Esophagus muscularis mucosa (tissue), 4 donors: ENCODE measurements around the gene HID1. TPM values are rescaled to one million over a fixed set of nuclear protein-coding genes. Genes with fewer than 3 reads are reported as not detected.

ENCODE experiments used
- DNase-seq: peaks from one replicate; pipeline ENCODE4 v3.0.0-alpha.2; 2017; ENCODE audit errors: extremely low spot score
- H3K27ac ChIP-seq, 4 donors: fragments of 200-600 bp; sonication (generic); replicated peaks in 1 of 4; 1 replicate in 3 of 4; 2 replicates in 1 of 4; pipeline ENCODE4 v1.5.1; 2016 to 2019; ENCODE audit warnings: mild to moderate bottlenecking in 1 of 4
- H3K27me3 ChIP-seq, 4 donors: fragments of 200-600 bp; sonication (generic); one replicate each; pipeline versions ENCODE4 v1.5.1 to v1.6.0; 2016 to 2019
- H3K36me3 ChIP-seq, 4 donors: fragments of 200-600 bp; sonication (generic); one replicate each; pipeline ENCODE4 v1.5.1; 2016 to 2019
- H3K4me1 ChIP-seq, 4 donors: fragments of 200-600 bp; sonication (generic); one replicate each; pipeline ENCODE4 v1.5.1; 2016 to 2019
- H3K4me3 ChIP-seq, 4 donors: fragments of 200-600 bp; sonication (generic); 1 replicate in 2 of 4; 2 replicates in 2 of 4; pipeline ENCODE4 v1.5.1; 2016 to 2019; ENCODE audit warnings: mild to moderate bottlenecking in 4 of 4, moderate library complexity in 1 of 4
- H3K9me3 ChIP-seq, 4 donors: fragments of 200-600 bp; sonication (generic); 1 replicate in 3 of 4; 2 replicates in 1 of 4; pipeline ENCODE4 v1.5.1; 2016 to 2019
- EP300 ChIP-seq: sonication (generic); formaldehyde crosslinking; IDR thresholded peaks from one replicate; pipeline ENCODE4 v1.6.1; 2017; ENCODE audit warnings: antibody characterized with exemption
- POLR2A ChIP-seq: fragments of 450-650 bp; IDR thresholded peaks from one replicate; pipeline ENCODE4 v1.6.1; 2017; ENCODE audit warnings: antibody characterized with exemption, moderate library complexity, mild to moderate bottlenecking, low read depth
- POLR2AphosphoS5 ChIP-seq, 2 donors: sonication (generic); formaldehyde crosslinking; IDR thresholded peaks; one replicate each; pipeline ENCODE4 v1.6.1; 2017; ENCODE audit warnings: antibody characterized with exemption in 2 of 2
- WGBS: methylation state at CpG from one replicate; pipeline ENCODE4 v1.1.5; 2018; 5-methylcytosine and 5-hydroxymethylcytosine counted together
- intact Hi-C: fragments of 100-400 bp; cut with DNase I; formaldehyde crosslinking; loops from one replicate; pipeline ENCODE4 v1.15.1; 2023
- total RNA-seq, 4 donors: library from RNA; depleted of rRNA; stranded (reverse); fragments of >200 nt; gene quantifications; one replicate each; pipeline versions ENCODE4 v1.1.0 to v1.2.1, GENCODE V29; 2016
- TF ChIP-seq, protein P1 (sequence below), 3 experiments: fragments of 200-600 bp in 2 of 3; fragments of 450-650 bp in 1 of 3; sonication (generic) in 2 of 3; IDR thresholded peaks; one replicate each; pipeline ENCODE4 v1.5.1; 2017 to 2019; ENCODE audit warnings: antibody characterized with exemption in 3 of 3, mild to moderate bottlenecking in 2 of 3, moderate library complexity in 1 of 3

Gene HID1
- total RNA-seq, 4 donors from 2014 or later, result 4.5 to 17.1 (median 10.9) TPM

DNA sequence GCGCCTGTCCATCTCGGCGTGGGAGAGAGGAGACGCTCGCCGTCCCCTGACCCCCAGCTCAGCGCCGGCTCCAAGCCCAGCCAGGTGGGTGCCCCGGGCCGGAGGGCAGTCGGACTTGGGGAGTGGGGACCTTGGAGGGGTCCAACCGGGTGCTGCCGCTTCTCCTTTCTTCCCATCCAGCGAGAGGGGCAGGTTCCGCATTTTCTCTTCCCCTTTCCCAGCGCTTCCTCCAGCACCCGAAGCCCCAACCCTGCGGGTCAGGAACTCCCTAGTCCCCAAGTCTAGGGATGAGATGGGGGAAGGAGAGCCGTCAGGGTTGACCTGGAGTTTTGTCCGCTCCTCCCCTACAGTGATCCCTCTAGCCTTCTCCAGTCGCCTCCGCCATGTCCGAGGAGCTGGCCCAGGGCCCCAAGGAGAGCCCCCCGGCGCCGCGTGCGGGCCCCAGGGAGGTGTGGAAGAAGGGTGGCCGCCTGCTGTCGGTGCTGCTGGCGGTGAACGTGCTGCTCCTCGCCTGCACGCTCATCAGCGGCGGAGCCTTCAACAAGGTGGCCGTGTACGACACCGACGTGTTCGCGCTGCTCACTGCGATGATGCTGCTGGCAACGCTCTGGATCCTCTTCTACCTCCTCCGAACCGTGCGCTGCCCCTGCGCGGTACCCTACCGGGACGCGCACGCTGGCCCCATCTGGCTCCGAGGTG lies 48.2 kb downstream of the HID1 start, which contains the start of gene OTOP2:
Gene OTOP2 (plus strand): TSS at position 24 of the 699 bp plus-strand sequence. CDS start 360 bp downstream, at position 384.
- Histone ChIP-seq H3K4me3 (peak within 1 kb of the TSS; percentile 38 to 53 (median 42)), H3K9me3 (no peaks in the 10 kb centered on the region), H3K36me3 (no peaks in the 10 kb centered on the region), H3K4me1 (peaks cover 21 to 38% (median 27%) of the 10 kb centered on the region in 4 donors), H3K27me3 (peaks cover 7 to 100% (median 38%) of the 10 kb centered on the region in 4 donors), H3K27ac (no peak within 1 kb of the TSS)
- intact Hi-C loops, result loop anchor here (5.0 kb wide), 1 partner anchor 33 kb away; no protein-coding TSS in a partner anchor
- TF ChIP-seq POLR2AphosphoS5 (IDR thresholded peaks at IDR 0.05) (no peak), EP300 (no peak)
- 3% methylated on average over 7 of the region's 54 CpGs for WGBS
- DNase-seq, result no peak

DNA sequence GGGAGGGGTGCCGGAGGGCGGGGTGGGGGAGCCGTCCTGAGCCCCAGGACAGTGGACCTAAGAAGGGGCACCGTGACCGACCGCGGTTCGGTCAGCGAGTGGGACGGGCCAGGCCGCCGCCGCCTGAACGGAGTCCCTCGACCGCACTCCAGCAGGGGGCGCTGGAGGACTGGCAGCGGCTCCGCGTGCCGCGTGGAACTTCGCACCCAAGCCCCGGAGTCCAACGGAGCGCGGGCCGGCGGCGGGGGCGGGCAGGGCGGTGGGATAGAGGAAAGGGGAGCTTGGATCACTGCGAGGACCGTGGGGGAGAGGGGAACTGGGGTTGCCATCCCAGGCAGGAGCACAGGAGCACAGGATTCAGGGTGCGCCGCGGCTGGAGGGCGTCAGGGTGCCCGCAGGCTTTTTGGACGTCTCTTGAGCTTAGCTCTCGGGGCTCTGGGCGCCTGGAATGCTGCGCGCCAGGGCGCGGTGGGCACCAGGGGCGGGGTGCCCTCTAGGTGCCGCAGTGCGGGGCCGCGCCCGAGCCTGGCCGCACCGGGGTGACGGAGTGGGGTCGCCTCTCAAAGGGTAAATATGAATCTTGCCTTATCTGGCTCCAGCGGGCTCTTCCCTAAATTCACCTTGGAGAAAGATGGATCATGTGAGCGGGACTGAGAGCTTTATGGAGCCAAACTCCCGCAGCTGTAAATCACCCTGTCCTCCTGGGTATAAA lies 48.9 kb downstream of the HID1 start:
- Histone ChIP-seq H3K4me1 (peaks cover 21 to 38% (median 27%) of the 10 kb centered on the region in 4 donors), H3K27me3 (peaks cover 7 to 96% (median 38%) of the 10 kb centered on the region in 4 donors)
- WGBS, result 0% methylated on average over 13 of the region's 59 CpGs

DNA sequence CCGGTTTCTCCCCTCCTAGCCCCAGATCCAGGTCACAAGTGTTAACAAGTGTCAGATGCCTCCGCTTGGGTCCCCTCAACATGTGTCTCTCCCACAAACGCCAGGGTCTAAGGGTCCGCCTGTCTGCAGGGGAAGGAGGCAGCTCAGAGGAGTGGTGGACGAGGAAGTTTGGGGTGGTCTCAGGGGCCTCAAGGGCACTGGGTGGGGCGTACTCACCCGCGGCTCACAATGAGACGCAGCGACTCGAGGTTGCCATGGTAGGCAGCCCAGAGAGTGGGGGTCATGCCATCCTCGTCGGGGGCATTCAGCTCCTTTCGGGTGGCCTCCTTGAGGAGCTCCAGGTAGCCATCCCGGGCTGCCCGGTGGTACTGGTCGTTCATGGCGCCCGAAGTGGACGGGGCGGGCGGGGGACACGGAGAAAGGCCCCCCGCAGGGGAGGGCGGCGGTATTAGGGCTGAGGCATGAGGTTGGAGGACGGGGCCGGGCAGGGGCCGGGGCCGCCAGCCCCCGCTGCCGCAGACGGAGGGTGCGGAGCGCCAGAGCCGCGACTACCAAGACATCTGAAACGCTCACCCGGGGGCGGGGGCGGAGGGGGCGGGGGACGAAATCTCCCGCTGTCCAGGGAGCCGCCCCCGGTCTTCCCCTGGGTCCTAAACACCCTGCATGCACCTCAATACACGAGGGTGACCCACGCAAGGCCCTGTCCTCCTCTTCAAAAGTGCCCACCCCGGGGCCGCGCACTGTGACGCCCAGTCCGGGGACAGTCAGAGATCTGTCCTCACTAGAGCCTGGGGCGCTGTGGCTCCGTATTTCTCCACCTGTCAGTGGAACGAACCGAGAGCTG lies 49.6 kb downstream of the HID1 start, which contains the start of gene USH1G:
Gene USH1G (minus strand): TSS at position 562 of the 844 bp plus-strand sequence. CDS start 182 bp downstream, at position 380.
- no peaks in the 10 kb centered on the region for H3K9me3 ChIP-seq
- H3K27ac ChIP-seq, result no peak within 1 kb of the TSS
- intact Hi-C loops, result loop anchor here (5.0 kb wide), 1 partner anchor 34 kb away; no protein-coding TSS in a partner anchor
- DNase-seq, result no peak
- TF ChIP-seq POLR2AphosphoS5 (IDR thresholded peaks at IDR 0.05) (no peak), EP300 (no peak), POLR2A (no peak)
- TF ChIP-seq, protein P1, sequence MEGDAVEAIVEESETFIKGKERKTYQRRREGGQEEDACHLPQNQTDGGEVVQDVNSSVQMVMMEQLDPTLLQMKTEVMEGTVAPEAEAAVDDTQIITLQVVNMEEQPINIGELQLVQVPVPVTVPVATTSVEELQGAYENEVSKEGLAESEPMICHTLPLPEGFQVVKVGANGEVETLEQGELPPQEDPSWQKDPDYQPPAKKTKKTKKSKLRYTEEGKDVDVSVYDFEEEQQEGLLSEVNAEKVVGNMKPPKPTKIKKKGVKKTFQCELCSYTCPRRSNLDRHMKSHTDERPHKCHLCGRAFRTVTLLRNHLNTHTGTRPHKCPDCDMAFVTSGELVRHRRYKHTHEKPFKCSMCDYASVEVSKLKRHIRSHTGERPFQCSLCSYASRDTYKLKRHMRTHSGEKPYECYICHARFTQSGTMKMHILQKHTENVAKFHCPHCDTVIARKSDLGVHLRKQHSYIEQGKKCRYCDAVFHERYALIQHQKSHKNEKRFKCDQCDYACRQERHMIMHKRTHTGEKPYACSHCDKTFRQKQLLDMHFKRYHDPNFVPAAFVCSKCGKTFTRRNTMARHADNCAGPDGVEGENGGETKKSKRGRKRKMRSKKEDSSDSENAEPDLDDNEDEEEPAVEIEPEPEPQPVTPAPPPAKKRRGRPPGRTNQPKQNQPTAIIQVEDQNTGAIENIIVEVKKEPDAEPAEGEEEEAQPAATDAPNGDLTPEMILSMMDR (IDR thresholded peaks at IDR 0.05), result no peak
- peaks cover 21 to 38% (median 27%) of the 10 kb centered on the region in 4 donors for H3K4me1 ChIP-seq
- peak within 1 kb of the TSS; percentile 38 to 53 (median 42) for H3K4me3 ChIP-seq
- no peaks in the 10 kb centered on the region for H3K36me3 ChIP-seq
- 12% methylated on average over 21 of the region's 57 CpGs for WGBS
- peaks cover 7 to 93% (median 38%) of the 10 kb centered on the region in 4 donors for H3K27me3 ChIP-seq

More for the DNA sequence above, 48.9 kb downstream of the HID1 start:
- peak overlapping the region; percentile 38 to 53 (median 42) for H3K4me3 ChIP-seq
- H3K27ac ChIP-seq, result no peak overlapping the region
- H3K36me3 ChIP-seq, result no peaks in the 10 kb centered on the region
- TF ChIP-seq, protein P1 (IDR thresholded peaks at IDR 0.05), result peak; percentile 49 to 87 (median 69)
- TF ChIP-seq POLR2A, result no peak
- intact Hi-C loops, result loop anchor here (5.0 kb wide), 1 partner anchor 34 kb away; no protein-coding TSS in a partner anchor
- DNase-seq, result no peak
- H3K9me3 ChIP-seq, result no peaks in the 10 kb centered on the region

DNA sequence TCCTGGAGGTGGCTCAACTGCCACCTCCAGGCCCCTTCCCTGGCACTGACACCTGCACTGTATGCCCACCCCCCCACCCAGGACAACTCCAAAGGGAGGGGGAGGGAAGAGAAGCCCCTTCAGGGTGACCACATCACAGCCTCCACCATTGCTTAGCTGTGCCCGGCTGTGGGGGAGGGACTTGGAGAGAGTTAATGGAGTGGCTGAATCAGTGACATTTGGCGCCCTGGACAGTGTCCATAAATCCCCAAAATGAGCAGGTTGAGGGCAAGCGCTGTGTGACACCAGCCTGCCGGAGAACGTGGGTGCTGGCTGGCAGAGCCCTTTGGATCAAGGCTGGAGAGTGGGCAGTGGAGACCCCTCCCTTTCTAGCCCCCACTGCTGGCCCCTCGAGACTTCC lies 50.4 kb downstream of the HID1 start:
- Histone ChIP-seq H3K4me3 (no peak overlapping the region), H3K4me1 (peaks cover 21 to 38% (median 27%) of the 10 kb centered on the region in 4 donors), H3K36me3 (no peaks in the 10 kb centered on the region), H3K27ac (no peak overlapping the region), H3K9me3 (no peaks in the 10 kb centered on the region), H3K27me3 (peaks cover 7 to 93% (median 37%) of the 10 kb centered on the region in 4 donors)
- no peak for DNase-seq
- 60% methylated on average over 6 of the region's 6 CpGs for WGBS
- TF ChIP-seq POLR2AphosphoS5 (IDR thresholded peaks at IDR 0.05) (no peak), EP300 (no peak), POLR2A (no peak)
- TF ChIP-seq, protein P1 (IDR thresholded peaks at IDR 0.05), result no peak
- intact Hi-C loops, result loop anchor here (5.0 kb wide), 1 partner anchor 35 kb away; no protein-coding TSS in a partner anchor
